Thyroid gland (tissue), 4 donors: ENCODE results near the gene COG5.

Source experiments
- CTCF ChIP-seq, 6 experiments: fragments of 200-600 bp in 3 of 6; fragments of 450-650 bp in 3 of 6; sonication (generic) in 3 of 6; IDR thresholded peaks; one replicate each; pipeline ENCODE4 v1.5.1; 2016 to 2019; ENCODE audit warnings: antibody characterized with exemption in 6 of 6, mild to moderate bottlenecking in 2 of 6, inconsistent platforms in 1 of 6, moderate library complexity in 1 of 6
- POLR2A ChIP-seq, 2 donors: fragments of 450-650 bp; IDR thresholded peaks; one replicate each; pipeline ENCODE4 v1.6.1; 2017; ENCODE audit warnings: antibody characterized with exemption in 2 of 2, mild to moderate bottlenecking in 2 of 2, moderate library complexity in 1 of 2

DNA sequence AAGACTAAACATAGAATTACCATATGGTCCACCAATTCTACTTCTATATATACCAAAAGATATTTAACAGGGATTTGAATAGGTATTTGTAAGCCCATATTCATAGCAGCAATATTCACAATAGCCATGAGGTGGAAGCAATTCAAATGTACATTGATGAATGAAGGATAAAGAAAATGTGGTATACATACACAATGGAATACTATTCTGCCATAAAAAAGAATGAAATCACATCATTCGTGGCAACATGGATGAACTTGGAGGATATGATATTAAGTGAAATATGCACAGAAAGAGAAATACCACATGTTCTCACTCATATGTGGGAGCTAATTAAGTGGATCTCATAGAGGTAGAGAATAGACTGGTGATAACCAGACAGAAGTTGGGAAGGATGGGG lies 128.0 kb downstream of the COG5 start:
- TF ChIP-seq CTCF (IDR thresholded peaks at IDR 0.05) (no peak), POLR2A (IDR thresholded peaks at IDR 0.05) (no peak)
